Gastroesophageal sphincter (tissue), 4 donors: ENCODE measurements around the gene UPF3A. TPM values are rescaled to one million over a fixed set of nuclear protein-coding genes. Genes with fewer than 3 reads are reported as not detected.

ENCODE experiments used
- ATAC-seq: fragments of 150-250 bp; one replicate; pipeline ENCODE4 v1.9.1; 2016; ENCODE audit warnings: mild to moderate bottlenecking, moderate library complexity
- H3K27ac ChIP-seq, 4 donors: fragments of 200-600 bp; sonication (generic) in 3 of 4; 1 replicate in 3 of 4; 2 replicates in 1 of 4; pipeline ENCODE4 v1.5.1; 2016 to 2019
- H3K27me3 ChIP-seq: fragments of 200-600 bp; sonication (generic); one replicate; pipeline ENCODE4 v1.5.1; 2019
- H3K36me3 ChIP-seq, 2 donors: fragments of 200-600 bp; sonication (generic); one replicate each; pipeline ENCODE4 v1.5.1; 2019; ENCODE audit warnings: control low read depth in 1 of 2
- H3K4me1 ChIP-seq, 3 donors: fragments of 200-600 bp; sonication (generic); 1 replicate in 2 of 3; 2 replicates in 1 of 3; pipeline ENCODE4 v1.5.1; 2016 to 2019; ENCODE audit warnings: control low read depth in 2 of 3
- H3K4me3 ChIP-seq, 2 donors: fragments of 200-600 bp; sonication (generic); one replicate each; pipeline ENCODE4 v1.5.1; 2019; ENCODE audit warnings: mild to moderate bottlenecking in 1 of 2, moderate library complexity in 1 of 2
- H3K9me3 ChIP-seq, 3 donors: fragments of 200-600 bp; sonication (generic); one replicate each; pipeline ENCODE4 v1.5.1; 2017 to 2019; ENCODE audit warnings: control low read depth in 2 of 3
- EP300 ChIP-seq: sonication (generic); formaldehyde crosslinking; IDR thresholded peaks from one replicate; pipeline ENCODE4 v1.6.1; 2017; ENCODE audit warnings: antibody characterized with exemption, mild to moderate bottlenecking
- POLR2A ChIP-seq, 2 donors: fragments of 450-650 bp; IDR thresholded peaks; one replicate each; pipeline ENCODE4 v1.6.1; 2017; ENCODE audit warnings: antibody characterized with exemption in 2 of 2, mild to moderate bottlenecking in 2 of 2, moderate library complexity in 1 of 2
- POLR2AphosphoS5 ChIP-seq: sonication (generic); formaldehyde crosslinking; IDR thresholded peaks from one replicate; pipeline ENCODE4 v1.6.1; 2017; ENCODE audit warnings: antibody characterized with exemption
- WGBS, 2 donors: methylation state at CpG; one replicate each; pipeline ENCODE4 v1.1.5; 2018; ENCODE audit warnings: low coverage in 1 of 2; 5-methylcytosine and 5-hydroxymethylcytosine counted together
- total RNA-seq, 4 donors: library from RNA; depleted of rRNA; stranded (reverse); fragments of >200 nt; gene quantifications; one replicate each; pipeline ENCODE4 v1.1.0, GENCODE V29; 2016
- TF ChIP-seq, protein P1 (sequence below), 4 experiments: fragments of 200-600 bp in 2 of 4; fragments of 450-650 bp in 2 of 4; sonication (generic) in 1 of 4; IDR thresholded peaks; one replicate each; pipeline ENCODE4 v1.5.1; 2017 to 2019; ENCODE audit warnings: antibody characterized with exemption in 4 of 4, mild to moderate bottlenecking in 2 of 4, moderate library complexity in 2 of 4

The UPF3A gene
- total RNA-seq, 4 donors from 2014 or later: 31.0 to 40.0 (median 37.9) TPM

GRCh38 chr13:114257014-114257413 is 24.4 kb upstream of the UPF3A start:
- Histone ChIP-seq H3K27ac (no peak overlapping the region), H3K36me3 (peaks cover 6 to 100% of the 10 kb centered on the region in 2 donors), H3K4me3 (no peak overlapping the region), H3K9me3 (no peaks in the 10 kb centered on the region), H3K4me1 (no peaks in the 10 kb centered on the region), H3K27me3 (no peaks in the 10 kb centered on the region)
- TF ChIP-seq EP300: no peak
- no peak for ATAC-seq
- WGBS, 2 donors: 92 to 100% methylated on average over 2 to 4 of the region's 4 CpGs

DNA sequence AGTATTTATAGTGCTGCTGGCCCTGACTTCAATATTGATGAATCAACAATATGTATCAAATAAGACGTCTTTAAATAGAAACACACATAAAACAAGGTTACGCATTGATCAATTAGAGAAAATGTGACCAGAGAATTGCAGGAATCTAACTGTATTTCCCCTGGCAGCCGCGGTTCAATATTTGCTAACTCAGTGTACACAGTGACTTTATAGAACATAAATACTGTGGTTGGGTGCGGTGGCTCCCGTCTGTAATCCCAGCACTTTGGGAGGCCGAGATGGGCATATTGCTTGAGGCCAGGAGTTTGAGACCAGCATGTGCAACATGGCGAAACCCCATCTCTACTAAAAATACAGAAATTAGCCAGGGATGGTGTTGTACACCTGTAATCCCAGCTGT is 22.8 kb upstream of the UPF3A start:
- H3K4me1 ChIP-seq: no peaks in the 10 kb centered on the region
- H3K4me3 ChIP-seq: no peak overlapping the region
- 92 to 98% methylated on average over 5 to 8 of the region's 8 CpGs for WGBS, 2 donors
- H3K9me3 ChIP-seq: no peaks in the 10 kb centered on the region
- H3K27ac ChIP-seq: no peak overlapping the region
- TF ChIP-seq, protein P1, sequence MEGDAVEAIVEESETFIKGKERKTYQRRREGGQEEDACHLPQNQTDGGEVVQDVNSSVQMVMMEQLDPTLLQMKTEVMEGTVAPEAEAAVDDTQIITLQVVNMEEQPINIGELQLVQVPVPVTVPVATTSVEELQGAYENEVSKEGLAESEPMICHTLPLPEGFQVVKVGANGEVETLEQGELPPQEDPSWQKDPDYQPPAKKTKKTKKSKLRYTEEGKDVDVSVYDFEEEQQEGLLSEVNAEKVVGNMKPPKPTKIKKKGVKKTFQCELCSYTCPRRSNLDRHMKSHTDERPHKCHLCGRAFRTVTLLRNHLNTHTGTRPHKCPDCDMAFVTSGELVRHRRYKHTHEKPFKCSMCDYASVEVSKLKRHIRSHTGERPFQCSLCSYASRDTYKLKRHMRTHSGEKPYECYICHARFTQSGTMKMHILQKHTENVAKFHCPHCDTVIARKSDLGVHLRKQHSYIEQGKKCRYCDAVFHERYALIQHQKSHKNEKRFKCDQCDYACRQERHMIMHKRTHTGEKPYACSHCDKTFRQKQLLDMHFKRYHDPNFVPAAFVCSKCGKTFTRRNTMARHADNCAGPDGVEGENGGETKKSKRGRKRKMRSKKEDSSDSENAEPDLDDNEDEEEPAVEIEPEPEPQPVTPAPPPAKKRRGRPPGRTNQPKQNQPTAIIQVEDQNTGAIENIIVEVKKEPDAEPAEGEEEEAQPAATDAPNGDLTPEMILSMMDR (IDR thresholded peaks at IDR 0.05): no peak
- TF ChIP-seq POLR2A (IDR thresholded peaks at IDR 0.05) (no peak), EP300 (no peak), POLR2AphosphoS5 (no peak)
- ATAC-seq: no peak
- H3K27me3 ChIP-seq: no peaks in the 10 kb centered on the region
- H3K36me3 ChIP-seq: peaks cover 9 to 100% of the 10 kb centered on the region in 2 donors

DNA sequence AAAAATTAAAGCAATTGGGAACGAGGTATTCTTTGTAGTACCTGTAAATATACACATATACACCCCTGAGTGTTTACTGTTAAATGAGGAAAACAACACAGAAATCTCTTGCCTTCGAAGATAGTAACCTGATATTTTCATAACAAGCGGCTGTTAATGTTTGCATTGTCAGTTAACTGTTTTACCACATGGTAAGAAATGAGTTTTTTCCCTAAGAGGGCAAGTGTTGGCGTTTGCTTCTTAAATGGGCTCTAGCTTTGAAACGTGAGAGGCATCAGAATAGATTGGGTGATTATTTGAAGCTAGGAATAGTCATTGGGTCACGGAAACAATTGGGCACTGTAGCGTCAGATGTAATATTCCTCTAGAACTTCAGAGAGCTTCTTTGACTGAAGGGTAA is 22.0 kb upstream of the UPF3A start:
- H3K27ac ChIP-seq: no peak overlapping the region
- no peaks in the 10 kb centered on the region for H3K9me3 ChIP-seq
- H3K4me3 ChIP-seq: no peak overlapping the region
- peaks cover 9 to 100% of the 10 kb centered on the region in 2 donors for H3K36me3 ChIP-seq
- ATAC-seq: no peak
- WGBS, 2 donors: 70 to 72% methylated on average over 7 of the region's 7 CpGs
- no peaks in the 10 kb centered on the region for H3K4me1 ChIP-seq
- H3K27me3 ChIP-seq: no peaks in the 10 kb centered on the region
- TF ChIP-seq, protein P1 (IDR thresholded peaks at IDR 0.05): no peak
- no peak for TF ChIP-seq POLR2A (IDR thresholded peaks at IDR 0.05)
- no peak for TF ChIP-seq EP300
- no peak for TF ChIP-seq POLR2AphosphoS5

DNA sequence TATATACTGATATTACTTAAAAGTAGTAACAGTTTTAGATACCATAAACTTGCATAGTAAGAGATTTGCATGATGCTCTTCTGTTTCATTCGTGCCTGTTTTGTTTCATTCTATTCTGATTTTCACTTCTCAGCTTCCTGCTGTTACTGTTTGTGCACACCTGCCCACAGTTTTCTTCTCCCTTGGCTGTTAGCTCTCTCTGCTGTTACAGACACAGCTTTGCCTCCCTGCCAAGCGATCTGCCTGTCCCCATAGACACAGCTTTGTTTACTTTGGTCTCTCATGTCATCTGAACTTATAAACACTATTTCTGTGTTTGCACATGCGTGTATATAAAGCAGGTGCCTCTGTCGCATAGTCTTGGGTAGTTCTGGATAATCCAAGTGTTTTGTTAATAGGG is 21.4 kb upstream of the UPF3A start:
- Histone ChIP-seq H3K4me1 (no peaks in the 10 kb centered on the region), H3K4me3 (no peak overlapping the region), H3K9me3 (no peaks in the 10 kb centered on the region), H3K27ac (no peak overlapping the region), H3K36me3 (peaks cover 9 to 100% of the 10 kb centered on the region in 2 donors), H3K27me3 (no peaks in the 10 kb centered on the region)
- TF ChIP-seq POLR2A (IDR thresholded peaks at IDR 0.05) (no peak), EP300 (no peak), POLR2AphosphoS5 (no peak)
- TF ChIP-seq, protein P1 (IDR thresholded peaks at IDR 0.05): no peak
- WGBS, 2 donors: 74 to 82% methylated on average over 3 to 4 of the region's 4 CpGs
- ATAC-seq: no peak

- Histone ChIP-seq H3K9me3 (no peaks in the 10 kb centered on the region), H3K36me3 (peaks cover 9 to 100% of the 10 kb centered on the region in 2 donors), H3K4me1 (no peaks in the 10 kb centered on the region), H3K27me3 (no peaks in the 10 kb centered on the region), H3K27ac (no peak overlapping the region), H3K4me3 (no peak overlapping the region)
- 77 to 81% methylated on average over 3 of the region's 3 CpGs for WGBS, 2 donors
- ATAC-seq: no peak
- TF ChIP-seq, protein P1 (IDR thresholded peaks at IDR 0.05): no peak
- TF ChIP-seq POLR2A (IDR thresholded peaks at IDR 0.05) (no peak), EP300 (no peak)
Observed at GRCh38 chr13:114260814-114261213, 20.6 kb upstream of the UPF3A start.
